Smooth muscle cell (in vitro differentiated cells): Measurements from ENCODE around the gene NUP54. TPM values are rescaled to one million over a fixed set of nuclear protein-coding genes. Genes with fewer than 3 reads are reported as not detected.

ENCODE experiments used
- DNase-seq: peaks from one replicate; lab custom pipeline; 2025; ENCODE audit not compliant: unreplicated experiment; lab: John Stamatoyannopoulos, UW
- H2AFZ ChIP-seq: fragments of 200-600 bp; sonication (generic); 2 replicates; pipeline ENCODE4 v1.6.0; 2016; ENCODE audit warnings: antibody characterized with exemption, low read depth, mild to moderate bottlenecking
- H3F3A ChIP-seq: fragments of 200-600 bp; sonication (generic); 2 replicates; pipeline ENCODE4 v1.6.0; 2017; ENCODE audit warnings: antibody characterized with exemption, low read depth
- H3K27ac ChIP-seq: fragments of 200-600 bp; sonication (generic); 2 replicates; pipeline ENCODE4 v1.5.1; 2016; ENCODE audit warnings: low read depth, mild to moderate bottlenecking
- H3K27me3 ChIP-seq: fragments of 200-600 bp; sonication (generic); 2 replicates; pipeline ENCODE4 v1.6.1; 2016; ENCODE audit warnings: low read depth, mild to moderate bottlenecking
- H3K36me3 ChIP-seq: fragments of 200-600 bp; sonication (generic); 2 replicates; pipeline ENCODE4 v1.5.1; 2016; ENCODE audit warnings: low read depth
- H3K4me1 ChIP-seq: fragments of 200-600 bp; sonication (generic); 2 replicates; pipeline ENCODE4 v1.5.1; 2016; ENCODE audit warnings: low read depth
- H3K4me2 ChIP-seq: fragments of 200-600 bp; sonication (generic); 2 replicates; pipeline ENCODE4 v1.6.0; 2016; ENCODE audit warnings: mild to moderate bottlenecking
- H3K4me3 ChIP-seq: fragments of 200-600 bp; sonication (generic); 2 replicates; pipeline ENCODE4 v1.5.1; 2016; ENCODE audit warnings: mild to moderate bottlenecking
- H3K79me2 ChIP-seq: fragments of 200-600 bp; sonication (generic); 2 replicates; pipeline ENCODE4 v1.6.0; 2016; ENCODE audit warnings: low read depth, mild to moderate bottlenecking
- H3K9ac ChIP-seq: fragments of 200-600 bp; sonication (generic); 2 replicates; pipeline ENCODE4 v1.6.0; 2016; ENCODE audit warnings: low read depth
- H3K9me3 ChIP-seq: fragments of 200-600 bp; sonication (generic); replicated peaks from 2 replicates; pipeline ENCODE4 v1.5.1; 2016; ENCODE audit warnings: low read depth
- H4K20me1 ChIP-seq: fragments of 200-600 bp; sonication (generic); 2 replicates; pipeline ENCODE4 v1.6.0; 2016; ENCODE audit warnings: low read depth
- WGBS: methylation state at CpG from one replicate; pipeline ENCODE4 v1.1.7; 2016; ENCODE audit warnings: low lambda C conversion rate; 5-methylcytosine and 5-hydroxymethylcytosine counted together
- polyA plus RNA-seq: library from polyadenylated mRNA; unstranded; fragments of >200 nt; fragmentation: Nextera tagmentation; extraction: Ambion mirVana; gene quantifications from 2 replicates; pipeline ENCODE4 v1.2.1, GENCODE V29; 2016
- total RNA-seq: library from RNA; depleted of rRNA; stranded (reverse); fragments of >200 nt; gene quantifications from 2 replicates; pipeline ENCODE4 v1.2.3, GENCODE V29; 2014
- TF ChIP-seq, protein P1 (sequence below): fragments of 200-600 bp; sonication (generic); IDR thresholded peaks from 2 replicates; pipeline ENCODE4 v1.5.1; 2017; ENCODE audit warnings: borderline replicate concordance, mild to moderate bottlenecking, antibody characterized with exemption; ENCODE audit not compliant: insufficient read depth, poor library complexity, severe bottlenecking

NUP54 gene
- total and polyA plus RNA-seq, 2 experiments from 2014 or later, result 36.3 to 52.6 TPM

DNA sequence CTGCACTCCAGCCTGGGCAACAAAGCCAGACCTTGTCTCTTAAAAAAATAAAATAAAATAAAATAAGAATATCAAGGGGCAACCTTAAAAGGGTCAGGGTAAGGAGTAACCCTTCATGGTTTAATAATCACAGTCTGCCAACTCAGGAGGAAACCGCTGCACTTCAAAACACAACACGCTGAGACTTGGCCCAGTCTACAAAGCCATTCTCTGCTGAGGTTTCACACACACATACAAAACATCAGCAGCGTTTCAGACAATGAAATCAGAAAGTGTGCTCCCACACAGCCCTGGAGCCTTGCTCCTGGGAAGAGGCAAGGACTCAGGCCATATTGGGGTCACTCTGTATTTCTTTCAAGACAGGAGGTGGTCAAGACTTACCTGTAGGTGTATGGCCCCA, 47.1 kb upstream of the NUP54 start:
- Histone ChIP-seq H3K4me2 (peak overlapping the region; percentile 61), H3K4me3 (no peak overlapping the region), H3K36me3 (no peaks in the 10 kb centered on the region), H3K27me3 (no peaks in the 10 kb centered on the region), H3K79me2 (peaks cover 69% of the 10 kb centered on the region), H3F3A (peaks cover 34% of the 10 kb centered on the region), H4K20me1 (peaks cover 4% of the 10 kb centered on the region), H3K4me1 (peaks cover 30% of the 10 kb centered on the region), H3K9me3 (no peaks in the 10 kb centered on the region), H3K9ac (peak overlapping the region; percentile 84), H2AFZ (no peak overlapping the region), H3K27ac (peak overlapping the region; percentile 98)
- TF ChIP-seq, protein P1, sequence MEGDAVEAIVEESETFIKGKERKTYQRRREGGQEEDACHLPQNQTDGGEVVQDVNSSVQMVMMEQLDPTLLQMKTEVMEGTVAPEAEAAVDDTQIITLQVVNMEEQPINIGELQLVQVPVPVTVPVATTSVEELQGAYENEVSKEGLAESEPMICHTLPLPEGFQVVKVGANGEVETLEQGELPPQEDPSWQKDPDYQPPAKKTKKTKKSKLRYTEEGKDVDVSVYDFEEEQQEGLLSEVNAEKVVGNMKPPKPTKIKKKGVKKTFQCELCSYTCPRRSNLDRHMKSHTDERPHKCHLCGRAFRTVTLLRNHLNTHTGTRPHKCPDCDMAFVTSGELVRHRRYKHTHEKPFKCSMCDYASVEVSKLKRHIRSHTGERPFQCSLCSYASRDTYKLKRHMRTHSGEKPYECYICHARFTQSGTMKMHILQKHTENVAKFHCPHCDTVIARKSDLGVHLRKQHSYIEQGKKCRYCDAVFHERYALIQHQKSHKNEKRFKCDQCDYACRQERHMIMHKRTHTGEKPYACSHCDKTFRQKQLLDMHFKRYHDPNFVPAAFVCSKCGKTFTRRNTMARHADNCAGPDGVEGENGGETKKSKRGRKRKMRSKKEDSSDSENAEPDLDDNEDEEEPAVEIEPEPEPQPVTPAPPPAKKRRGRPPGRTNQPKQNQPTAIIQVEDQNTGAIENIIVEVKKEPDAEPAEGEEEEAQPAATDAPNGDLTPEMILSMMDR, result no peak
- DNase-seq, result no peak
- 82% methylated on average over 3 of the region's 3 CpGs for WGBS

DNA sequence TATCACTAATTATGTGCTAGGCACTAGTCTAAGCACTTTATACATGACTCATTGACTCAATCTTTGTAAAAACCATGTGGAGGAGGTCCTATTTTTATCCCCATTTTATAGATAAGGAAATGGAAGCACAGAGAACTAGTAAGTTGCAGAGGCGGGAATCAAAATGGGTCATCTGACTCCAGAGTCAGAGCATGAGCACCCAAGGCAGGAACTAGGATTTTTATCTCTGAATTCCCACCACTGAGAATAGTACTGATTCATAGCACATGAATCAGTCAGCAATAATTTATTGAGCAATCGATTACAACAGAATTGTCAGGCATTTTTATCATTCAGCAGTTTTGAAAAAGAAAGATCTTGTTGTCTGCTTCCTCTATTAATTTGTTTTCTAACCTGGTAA, 46.1 kb upstream of the NUP54 start:
- no peaks in the 10 kb centered on the region for H3K9me3 ChIP-seq
- TF ChIP-seq, protein P1, result no peak
- H3K27me3 ChIP-seq, result no peaks in the 10 kb centered on the region
- H3K4me3 ChIP-seq, result no peak overlapping the region
- H3K9ac ChIP-seq, result peak overlapping the region; percentile 84
- WGBS, result 20% methylated on average over 2 of the region's 2 CpGs
- no peak for DNase-seq
- peaks cover 20% of the 10 kb centered on the region for H3K4me1 ChIP-seq
- H3K27ac ChIP-seq, result peak overlapping the region; percentile 98
- H3K4me2 ChIP-seq, result peak overlapping the region; percentile 61
- peaks cover 27% of the 10 kb centered on the region for H3F3A ChIP-seq
- H4K20me1 ChIP-seq, result peaks cover 9% of the 10 kb centered on the region
- H3K79me2 ChIP-seq, result peaks cover 70% of the 10 kb centered on the region
- H2AFZ ChIP-seq, result no peak overlapping the region
- no peaks in the 10 kb centered on the region for H3K36me3 ChIP-seq

DNA sequence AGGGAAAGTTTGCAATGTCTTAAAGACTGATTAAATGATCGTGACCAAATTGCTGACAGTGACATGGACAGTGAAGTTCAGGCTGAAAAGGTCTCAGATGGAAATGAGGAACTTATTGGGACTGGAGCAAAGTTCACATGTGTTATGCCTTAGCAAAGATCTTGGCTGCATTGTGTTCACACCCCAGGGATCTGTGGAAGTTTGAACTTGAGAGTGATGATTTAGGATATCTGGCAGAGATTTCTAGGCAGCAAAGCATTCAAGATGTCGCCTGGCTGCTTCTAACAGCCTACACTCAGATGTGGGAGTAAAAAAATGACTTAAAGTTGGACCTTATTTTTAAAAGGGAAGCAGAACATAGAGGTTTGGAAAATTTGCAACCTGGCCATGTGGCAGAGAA, 44.0 kb upstream of the NUP54 start:
- Histone ChIP-seq H3K4me2 (no peak overlapping the region), H3K27me3 (no peaks in the 10 kb centered on the region), H3K9me3 (no peaks in the 10 kb centered on the region), H3K36me3 (no peaks in the 10 kb centered on the region), H3K9ac (no peak overlapping the region), H2AFZ (no peak overlapping the region), H3K4me3 (no peak overlapping the region), H4K20me1 (peaks cover 27% of the 10 kb centered on the region), H3F3A (peaks cover 11% of the 10 kb centered on the region), H3K4me1 (peaks cover 2% of the 10 kb centered on the region), H3K27ac (no peak overlapping the region), H3K79me2 (peaks cover 87% of the 10 kb centered on the region)
- TF ChIP-seq, protein P1, result no peak
- WGBS, result 94% methylated on average over 2 of the region's 2 CpGs
- no peak for DNase-seq

DNA sequence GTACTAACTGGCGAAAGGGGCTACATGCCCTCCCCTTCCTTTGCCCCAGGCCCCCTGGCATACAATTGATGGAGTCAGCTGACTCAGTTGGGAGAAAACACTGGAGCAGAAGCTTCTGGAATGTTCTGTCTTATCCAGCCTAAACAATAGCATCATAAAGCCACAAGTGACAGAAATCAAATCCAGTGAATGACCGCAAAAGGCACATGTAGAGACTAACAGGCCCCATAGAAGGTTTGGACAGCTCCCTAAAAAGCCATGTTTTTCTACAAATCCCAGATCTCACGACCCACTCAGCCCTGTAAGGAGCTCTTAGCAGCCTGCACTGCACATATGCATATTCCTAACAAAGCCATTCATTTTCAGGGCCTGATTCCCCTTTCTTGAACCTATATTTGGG, 40.4 kb upstream of the NUP54 start:
- no peak overlapping the region for H3K9ac ChIP-seq
- no peak overlapping the region for H3K4me3 ChIP-seq
- H3F3A ChIP-seq, result no peaks in the 10 kb centered on the region
- H3K4me1 ChIP-seq, result no peaks in the 10 kb centered on the region
- H3K79me2 ChIP-seq, result peaks cover 74% of the 10 kb centered on the region
- TF ChIP-seq, protein P1, result no peak
- no peaks in the 10 kb centered on the region for H3K9me3 ChIP-seq
- H3K4me2 ChIP-seq, result no peak overlapping the region
- no peaks in the 10 kb centered on the region for H3K27me3 ChIP-seq
- no peak overlapping the region for H3K27ac ChIP-seq
- no peak for DNase-seq
- WGBS, result 84% methylated on average over 3 of the region's 3 CpGs
- H2AFZ ChIP-seq, result no peak overlapping the region
- peaks cover 63% of the 10 kb centered on the region for H4K20me1 ChIP-seq
- H3K36me3 ChIP-seq, result peaks cover 6% of the 10 kb centered on the region
